ENCODE measurements around the gene BBS10. TPM values are rescaled to one million over a fixed set of nuclear protein-coding genes. Genes with fewer than 3 reads are reported as not detected.
"Not testable (repeated sequence)": the region's sequence is repeated elsewhere in the genome, so short reads cannot be mapped to it uniquely, and the experiment has no call there.

BBS10 gene
- total and polyA plus RNA-seq, 8 donors = 1.9 to 6.4 (median 3.1) TPM

DNA sequence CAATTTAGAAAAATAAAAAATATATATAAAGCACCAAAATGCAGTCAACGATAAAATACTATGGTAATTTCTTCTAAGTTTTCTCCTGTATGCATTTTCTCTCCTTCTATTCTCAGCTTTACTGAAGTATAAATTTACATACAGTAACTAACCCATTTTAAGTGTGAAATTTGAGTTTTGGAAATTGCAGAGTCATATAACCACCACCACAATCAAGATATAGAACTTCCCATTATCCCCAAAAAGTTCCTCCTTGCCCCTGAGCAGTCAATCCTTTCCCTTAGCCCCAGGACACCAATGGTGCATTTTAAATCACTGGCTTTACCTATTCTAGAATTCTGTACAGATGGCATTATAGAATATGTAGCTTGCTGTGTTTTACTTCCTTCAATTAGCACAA, 31.0 kb upstream of the BBS10 start:
- FAIRE-seq (no peak), ATAC-seq (no peak), DNase-seq (no peak)
- H3K9me3 ChIP-seq = no peaks in the 10 kb centered on the region
- TF ChIP-seq, protein P1, sequence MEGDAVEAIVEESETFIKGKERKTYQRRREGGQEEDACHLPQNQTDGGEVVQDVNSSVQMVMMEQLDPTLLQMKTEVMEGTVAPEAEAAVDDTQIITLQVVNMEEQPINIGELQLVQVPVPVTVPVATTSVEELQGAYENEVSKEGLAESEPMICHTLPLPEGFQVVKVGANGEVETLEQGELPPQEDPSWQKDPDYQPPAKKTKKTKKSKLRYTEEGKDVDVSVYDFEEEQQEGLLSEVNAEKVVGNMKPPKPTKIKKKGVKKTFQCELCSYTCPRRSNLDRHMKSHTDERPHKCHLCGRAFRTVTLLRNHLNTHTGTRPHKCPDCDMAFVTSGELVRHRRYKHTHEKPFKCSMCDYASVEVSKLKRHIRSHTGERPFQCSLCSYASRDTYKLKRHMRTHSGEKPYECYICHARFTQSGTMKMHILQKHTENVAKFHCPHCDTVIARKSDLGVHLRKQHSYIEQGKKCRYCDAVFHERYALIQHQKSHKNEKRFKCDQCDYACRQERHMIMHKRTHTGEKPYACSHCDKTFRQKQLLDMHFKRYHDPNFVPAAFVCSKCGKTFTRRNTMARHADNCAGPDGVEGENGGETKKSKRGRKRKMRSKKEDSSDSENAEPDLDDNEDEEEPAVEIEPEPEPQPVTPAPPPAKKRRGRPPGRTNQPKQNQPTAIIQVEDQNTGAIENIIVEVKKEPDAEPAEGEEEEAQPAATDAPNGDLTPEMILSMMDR (IDR thresholded peaks at IDR 0.05) = no peak
- no peaks in the 10 kb centered on the region for H3K4me1 ChIP-seq
- intact Hi-C loops (cut with DNase I) = no loop called here
- no peaks in the 10 kb centered on the region for H3K27me3 ChIP-seq
- no peak overlapping the region for H3K4me3 ChIP-seq
- no peak overlapping the region for H3K27ac ChIP-seq
- peaks cover 0 to 10% (median 5%) of the 10 kb centered on the region in 3 donors for H3K36me3 ChIP-seq
- WGBS, 2 donors = 93 to 96% methylated on average over 1 of the region's 1 CpG

GRCh38 chr12:76376876-76377275, 28.7 kb upstream of the BBS10 start:
- H3K36me3 ChIP-seq, FAIRE-seq: not testable (repeated sequence)
- WGBS, 2 donors = 97% methylated on average over 1 of the region's 1 CpG

DNA sequence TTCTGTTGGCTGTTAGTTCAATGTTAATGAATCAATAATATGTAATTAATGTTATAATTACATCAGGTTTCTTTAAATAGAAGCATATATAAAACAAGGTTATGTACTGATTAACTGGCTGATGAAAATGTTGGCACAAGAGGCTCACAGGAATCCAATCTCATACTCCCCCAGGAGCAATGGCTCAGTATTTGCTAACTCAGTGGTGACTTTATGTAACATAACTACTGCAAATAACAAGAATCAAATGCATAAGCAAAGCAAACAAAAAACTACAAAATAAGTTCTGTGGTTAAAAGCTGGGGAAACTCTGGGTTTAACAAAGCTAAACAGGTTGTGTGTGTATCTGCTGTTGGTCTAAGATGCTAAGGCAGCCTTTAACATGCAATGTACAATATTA, 27.7 kb upstream of the BBS10 start:
- TF ChIP-seq, protein P1 (IDR thresholded peaks at IDR 0.05) = no peak
- intact Hi-C loops (cut with DNase I) = no loop called here
- Histone ChIP-seq H3K27ac (no peak overlapping the region), H3K4me1 (no peaks in the 10 kb centered on the region), H3K36me3 (peaks cover 0 to 10% (median 5%) of the 10 kb centered on the region in 3 donors), H3K27me3 (no peaks in the 10 kb centered on the region), H3K4me3 (no peak overlapping the region), H3K9me3 (no peaks in the 10 kb centered on the region)
- DNase-seq (no peak), FAIRE-seq (no peak), ATAC-seq (no peak)

More at GRCh38 chr12:76376876-76377275, 28.7 kb upstream of the BBS10 start:
- intact Hi-C loops (cut with DNase I); H3K9me3 ChIP-seq; ATAC-seq; H3K4me1 ChIP-seq; H3K27me3 ChIP-seq; H3K27ac ChIP-seq; H3K4me3 ChIP-seq; DNase-seq: not testable (repeated sequence)

GRCh38 chr12:76375470-76375869, 27.3 kb upstream of the BBS10 start:
- ATAC-seq (peak in 1 of 4 donors; percentile 34), FAIRE-seq (no peak), DNase-seq (no peak)
- Histone ChIP-seq H3K36me3 (peaks cover 0 to 10% (median 5%) of the 10 kb centered on the region in 3 donors), H3K9me3 (no peaks in the 10 kb centered on the region), H3K4me1 (no peaks in the 10 kb centered on the region), H3K27me3 (no peaks in the 10 kb centered on the region), H3K4me3 (no peak overlapping the region), H3K27ac (no peak overlapping the region)
- WGBS, 2 donors = 97 to 100% methylated on average over 1 of the region's 1 CpG
- intact Hi-C loops (cut with DNase I) = no loop called here
- TF ChIP-seq, protein P1 (IDR thresholded peaks at IDR 0.05) = no peak

DNA sequence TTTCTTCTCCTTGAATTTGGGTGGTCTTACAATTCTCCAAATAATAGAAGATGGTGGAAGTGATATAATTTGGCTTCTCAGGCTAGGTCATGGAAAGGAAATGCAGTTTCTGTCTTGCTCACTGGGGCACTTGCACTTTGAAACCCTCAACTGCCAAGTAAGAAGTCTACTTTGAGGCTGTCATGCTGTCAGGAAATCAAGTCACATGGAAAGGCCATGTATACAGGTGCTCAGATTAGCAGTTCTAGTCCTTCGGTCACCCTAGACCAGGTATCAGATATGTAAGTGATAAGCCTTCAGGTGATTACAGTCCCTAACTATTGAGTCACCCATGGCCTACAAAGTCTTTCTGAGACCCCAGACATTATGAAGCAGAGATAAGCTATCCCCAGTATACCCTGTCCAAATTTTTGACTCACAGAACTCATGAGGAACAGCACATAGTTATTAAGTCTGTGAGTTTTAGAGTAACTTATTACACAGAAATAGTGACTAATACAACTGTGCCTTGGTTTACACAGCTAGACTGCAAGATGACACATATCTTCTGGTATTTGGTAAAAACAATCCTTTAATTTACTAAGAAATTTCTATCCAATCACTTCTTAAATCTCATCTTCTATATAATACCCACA, 26.3 kb upstream of the BBS10 start:
- FAIRE-seq (no peak), ATAC-seq (no peak), DNase-seq (no peak)
- Histone ChIP-seq H3K9me3 (no peaks in the 10 kb centered on the region), H3K4me1 (no peaks in the 10 kb centered on the region), H3K27ac (no peak overlapping the region), H3K36me3 (peaks cover 0 to 10% (median 5%) of the 10 kb centered on the region in 3 donors), H3K4me3 (no peak overlapping the region), H3K27me3 (no peaks in the 10 kb centered on the region)
- WGBS, 2 donors = 78 to 79% methylated on average over 1 of the region's 1 CpG
- TF ChIP-seq, protein P1 (IDR thresholded peaks at IDR 0.05) = no peak
- intact Hi-C loops (cut with DNase I) = no loop called here

All from pancreas (tissue), 10 donors.